GM19238 (cell line): ENCODE results near the gene SGTB.
"Not testable (repeated sequence)": the region's sequence is repeated elsewhere in the genome, so short reads cannot be mapped to it uniquely, and the experiment has no call there.

ENCODE experiments used
- DNase-seq: peaks from one replicate; pipeline ENCODE4 v3.0.0; 2011; ENCODE audit warnings: low spot score; ENCODE audit not compliant: insufficient read length

SGTB gene

GRCh38 chr5:65672796-65673195 lies 49.1 kb downstream of the SGTB start:
- DNase-seq, result no peak

DNA sequence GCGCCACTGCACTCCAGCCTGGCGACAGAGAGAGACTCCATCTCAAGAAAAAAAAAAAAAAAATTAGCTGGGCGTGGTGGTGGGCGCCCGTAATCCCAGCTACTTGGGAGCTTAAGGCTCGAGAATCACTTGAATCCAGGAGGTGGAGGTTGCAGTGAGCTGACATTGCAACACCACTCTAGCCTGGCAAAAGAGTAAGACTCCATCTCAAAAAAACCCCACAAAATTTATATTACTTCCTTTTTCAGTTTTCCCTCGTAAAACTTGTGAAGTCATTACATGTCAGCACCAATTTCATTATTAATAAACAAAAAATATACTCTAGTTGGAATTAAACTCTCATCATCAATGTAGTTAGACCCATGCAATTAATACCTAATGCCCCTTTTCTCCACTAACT lies 53.2 kb downstream of the SGTB start:
- no peak for DNase-seq

DNA sequence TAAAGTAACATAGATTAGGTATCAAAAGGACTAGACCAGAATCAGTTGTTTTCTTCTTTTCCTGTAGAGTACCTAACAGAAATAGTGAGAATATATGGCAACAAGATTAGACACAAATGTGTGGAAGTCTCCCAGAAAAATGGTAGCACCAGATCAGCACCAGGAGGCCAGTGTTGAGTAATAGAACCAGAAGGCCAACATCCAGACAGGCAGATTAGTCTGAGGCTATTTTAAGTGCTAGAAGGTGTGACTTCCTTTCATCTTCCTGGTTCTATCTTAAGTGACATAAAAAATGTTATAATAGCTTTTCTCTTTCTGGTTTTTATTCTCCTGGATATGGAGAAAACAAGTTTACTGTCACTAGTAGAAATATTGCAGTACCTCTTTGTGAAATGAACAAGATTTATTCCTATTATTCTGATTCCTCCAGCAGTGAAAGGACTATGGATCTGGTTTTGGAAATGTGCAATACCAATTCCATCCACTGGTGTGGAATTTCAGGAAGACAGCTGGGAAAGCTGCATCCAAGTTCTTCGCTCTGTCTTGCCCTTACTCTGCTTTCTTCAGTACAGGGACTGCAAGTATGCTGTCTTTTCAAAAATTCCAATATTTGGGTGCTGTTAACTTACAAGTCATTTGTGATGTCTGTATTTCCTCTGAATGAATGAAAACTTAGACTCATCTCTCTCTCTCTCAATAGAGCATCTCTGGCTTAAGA lies 57.9 kb downstream of the SGTB start:
- no peak for DNase-seq

DNA sequence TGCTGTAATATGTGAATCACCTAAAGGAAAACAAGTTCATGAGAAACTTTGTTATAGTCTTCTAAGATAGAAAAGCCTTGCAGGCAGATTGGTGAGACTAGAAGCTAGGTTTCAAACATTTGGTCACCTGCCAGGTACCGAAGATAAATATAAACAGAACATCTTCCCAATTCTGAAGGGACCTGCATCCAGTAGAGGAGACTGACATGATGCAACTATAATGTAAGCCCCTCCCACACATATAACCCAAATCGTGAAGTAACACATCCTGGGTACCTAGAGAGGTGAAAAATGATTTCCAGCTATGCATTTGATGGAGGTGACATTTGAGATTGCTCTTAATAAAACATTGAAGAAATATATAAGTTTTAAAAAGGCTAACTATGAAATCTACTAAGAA lies 67.2 kb downstream of the SGTB start:
- no peak for DNase-seq

DNA sequence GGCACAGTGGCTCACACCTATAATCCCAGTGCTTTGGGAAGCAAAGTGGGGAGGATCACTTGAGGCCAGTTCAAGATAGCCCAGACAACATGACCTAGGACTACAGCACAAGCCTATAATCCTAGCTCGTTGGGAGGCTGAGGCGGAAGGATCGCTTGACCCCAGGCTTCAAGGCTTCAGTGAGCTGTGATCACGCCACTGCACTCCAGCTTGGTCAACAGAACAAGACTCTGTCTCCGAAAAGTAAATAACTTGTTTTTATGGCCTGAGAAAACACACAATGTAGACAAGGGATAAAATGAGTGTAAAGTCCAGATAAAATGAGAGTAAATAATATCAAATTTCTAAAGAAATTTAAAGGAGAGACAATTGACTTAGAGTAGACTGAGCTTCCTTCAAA lies 70.8 kb downstream of the SGTB start:
- no peak for DNase-seq

DNA sequence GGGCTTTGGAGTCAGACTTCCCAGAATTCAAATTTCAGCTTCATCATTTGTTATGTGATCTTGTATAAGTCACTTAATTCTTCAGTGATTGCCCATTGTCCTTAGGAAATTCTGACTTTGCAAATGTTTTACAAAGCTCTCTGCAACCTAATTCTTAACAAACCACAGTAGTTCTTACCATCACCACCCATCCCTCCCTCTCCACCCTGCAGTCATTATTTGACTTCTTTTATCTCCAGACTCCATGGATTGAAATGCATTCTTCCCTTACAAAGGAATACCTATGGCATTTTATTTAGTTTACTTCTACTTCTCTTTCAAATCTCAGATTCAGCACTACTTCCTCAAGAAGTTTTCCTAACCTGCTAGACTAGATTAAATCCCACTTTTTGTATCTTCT lies 74.0 kb downstream of the SGTB start:
- no peak for DNase-seq

GRCh38 chr5:65646938-65647337 lies 75.0 kb downstream of the SGTB start:
- no peak for DNase-seq

GRCh38 chr5:65640240-65640639 lies 81.7 kb downstream of the SGTB start:
- no peak for DNase-seq

GRCh38 chr5:65630981-65631380 lies 90.9 kb downstream of the SGTB start:
- DNase-seq, result no peak

GRCh38 chr5:65625743-65626142 lies 96.2 kb downstream of the SGTB start:
- DNase-seq, result no peak

DNA sequence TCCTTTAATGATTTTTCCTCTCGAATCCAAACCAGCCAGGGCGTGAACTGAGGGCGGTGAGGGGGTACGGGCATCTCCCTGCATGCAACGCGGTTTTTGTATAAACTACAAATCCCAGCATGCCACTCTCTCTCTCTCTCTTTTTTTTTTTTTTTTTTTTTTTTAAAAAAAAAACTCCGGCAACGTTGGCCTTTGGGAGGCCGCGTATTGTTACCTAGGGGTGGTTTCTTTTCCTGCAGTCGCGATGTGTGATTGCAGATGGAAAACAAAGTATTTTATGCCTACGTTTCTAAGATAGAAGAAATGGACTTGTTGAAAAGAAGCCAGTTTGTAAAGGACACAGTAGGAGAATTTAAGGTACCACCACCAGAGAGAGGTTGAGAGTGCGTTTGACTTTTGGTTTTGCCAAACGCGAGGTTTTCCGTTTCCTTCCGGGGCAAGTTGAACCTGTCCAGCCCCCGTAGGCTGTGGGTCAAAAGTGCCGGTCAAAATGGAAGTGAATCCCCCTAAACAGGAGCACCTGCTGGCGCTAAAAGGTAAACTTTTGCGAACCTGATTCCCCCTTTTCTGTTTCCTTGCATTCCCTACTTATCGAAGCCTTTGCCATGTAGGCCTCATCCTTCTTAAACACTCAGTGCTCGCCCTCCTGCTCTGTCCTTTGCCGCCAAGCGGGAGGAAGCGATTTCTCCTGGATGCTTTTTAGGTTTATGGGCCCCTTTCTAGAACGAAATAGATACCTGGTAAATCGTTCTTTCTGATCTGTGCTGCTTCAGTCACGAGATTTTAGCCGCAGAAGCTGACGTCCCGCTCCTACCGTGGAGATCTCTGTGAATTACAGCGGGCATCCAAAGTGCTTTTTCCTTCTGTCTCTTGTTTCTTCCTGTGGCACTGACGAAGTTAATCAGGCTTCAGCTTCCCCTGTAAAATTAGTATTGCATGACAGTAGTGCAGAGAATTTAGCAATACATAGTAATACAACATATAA lies 97.0 kb downstream of the SGTB start, which contains the start of the genes SHLD3 and TRAPPC13:
TSS of gene SHLD3 (plus strand) at position 457 of the 985 bp plus-strand sequence. CDS start 4,561 bp downstream, outside the sequence.
TSS of gene TRAPPC13 (plus strand) at position 457 of the 985 bp plus-strand sequence. CDS start at position 491, 34 bp downstream.
- DNase-seq, result peak; percentile 44

- DNase-seq, result peak; percentile 69
These were observed 97.8 kb downstream of the SGTB start, which contains the start of gene TRIM23 for GRCh38 chr5:65624025-65624570. TSS of gene TRIM23 (minus strand) at chr5:65624333. CDS start at chr5:65624274, 59 bp downstream.

- DNase-seq, result no peak
These were observed 98.4 kb downstream of the SGTB start for GRCh38 chr5:65623482-65623881.

DNA sequence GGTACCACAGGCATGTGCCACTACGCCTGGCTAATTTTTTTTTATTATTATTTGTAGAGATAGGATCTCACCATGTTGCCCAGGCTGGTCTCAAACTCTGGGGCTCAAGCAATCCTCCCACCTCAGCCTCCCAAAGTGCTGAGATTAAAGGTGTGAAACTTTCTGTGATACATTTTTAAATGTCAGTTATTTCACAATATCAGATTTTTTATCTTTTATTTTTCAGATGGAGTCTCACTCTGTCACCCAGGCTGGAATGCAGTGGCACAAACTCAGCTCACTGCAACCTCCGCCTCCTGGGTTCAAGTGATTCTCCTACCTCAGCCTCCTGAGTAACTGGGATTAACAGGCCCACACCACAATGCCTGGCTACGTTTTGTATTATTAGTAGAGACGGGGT lies 99.9 kb downstream of the SGTB start:
- DNase-seq, result not testable (repeated sequence)

- no peak for DNase-seq
These were observed 101.9 kb downstream of the SGTB start for GRCh38 chr5:65620021-65620420.
